Heart right ventricle (tissue), 16 donors: ENCODE measurements around the gene CELF4. TPM values are rescaled to one million over a fixed set of nuclear protein-coding genes. Genes with fewer than 3 reads are reported as not detected.

Experiments used
- ATAC-seq, 8 donors: fragments of 200-7000 bp; cut with Tn5 transposase; one replicate each; pipeline ENCODE4 v1.9.1; 2020; ENCODE audit warnings: mild to moderate bottlenecking in 8 of 8, moderate library complexity in 8 of 8, moderate number of reproducible peaks in 1 of 8
- DNase-seq, 2 donors: peaks; one replicate each; pipeline ENCODE4 v3.0.0-alpha.2; 2020
- H3K27ac ChIP-seq, 10 donors: fragments of 200-600 bp; sonication (generic) in 2 of 10; one replicate each; pipeline versions ENCODE4 v1.5.0 to v1.8.0; 2020 to 2022; ENCODE audit warnings: mild to moderate bottlenecking in 3 of 10
- H3K27me3 ChIP-seq, 7 donors: fragments of 200-600 bp; one replicate each; pipeline ENCODE4 v1.8.0; 2021 to 2022; ENCODE audit warnings: mild to moderate bottlenecking in 2 of 7
- H3K36me3 ChIP-seq, 9 donors: fragments of 200-600 bp; sonication (generic) in 1 of 9; one replicate each; pipeline versions ENCODE4 v1.5.0 to v1.8.0; 2020 to 2022; ENCODE audit warnings: mild to moderate bottlenecking in 2 of 9
- H3K4me1 ChIP-seq, 9 donors: fragments of 200-600 bp; sonication (generic) in 1 of 9; one replicate each; pipeline versions ENCODE4 v1.5.0 to v1.8.0; 2020 to 2022; ENCODE audit warnings: mild to moderate bottlenecking in 4 of 9
- H3K4me3 ChIP-seq, 10 donors: fragments of 200-600 bp; sonication (generic) in 2 of 10; one replicate each; pipeline versions ENCODE4 v1.5.0 to v1.8.0; 2020 to 2022; ENCODE audit warnings: mild to moderate bottlenecking in 7 of 10, moderate library complexity in 2 of 10
- H3K9me3 ChIP-seq, 11 donors: fragments of 200-600 bp in 10 of 11; sonication (generic) in 2 of 11; one replicate each; pipeline versions ENCODE4 v1.5.0 to v1.8.0; 2013 to 2022; ENCODE audit warnings: mild to moderate bottlenecking in 2 of 11, control low read depth in 1 of 11, moderate library complexity in 1 of 11
- WGBS, 2 donors: extraction: QIAGEN DNeasy Blood & Tissue Kit; methylation state at CpG; one replicate each; pipeline ENCODE4 v1.1.7; 2013; ENCODE audit warnings: inconsistent platforms in 1 of 2; 5-methylcytosine and 5-hydroxymethylcytosine counted together
- intact Hi-C, 10 donors: fragments of 100-400 bp; cut with DNase I; formaldehyde crosslinking; loops; one replicate each; pipeline versions ENCODE4 v1.11.1 to v1.14.2; 2022
- polyA plus RNA-seq, 2 donors: library from polyadenylated mRNA; stranded (reverse); fragments of 200-250 nt; gene quantifications; one replicate each; pipeline ENCODE4 v1.2.3, GENCODE V29; 2013
- total RNA-seq, 10 donors: library from RNA; stranded (reverse); fragmentation: NEBNext Ultra II Directional in 3 of 10; extraction: Animal tissue kit (Norgen Biotek cat#: 25700) in 3 of 10; gene quantifications; one replicate each; pipeline versions ENCODE4 v1.2.1 to v1.2.4, GENCODE V29; 2021 to 2023
- TF ChIP-seq, protein P1 (sequence below), 9 donors: fragments of 200-600 bp; sonication (generic) in 2 of 9; IDR thresholded peaks; one replicate each; pipeline versions ENCODE4 v1.5.0 to v1.8.0; 2021 to 2022; ENCODE audit warnings: antibody characterized with exemption in 9 of 9, mild to moderate bottlenecking in 5 of 9, moderate library complexity in 1 of 9
- donor health status: Arrhythmogenic right ventricular cardiomyopathy.
- donor health status: ischemic (EF 13 %, LVEDD 7.1; RV severe dilation, severe dysfunction).
- donor health status: healthy with polysubstance abuse.
- donor health status: DM: no; HTN: yes; CAD: no.
- donor health status: DM: no; HTN: no; CAD: no.
- donor health status: ischemic (EF 25% LVEDD 6.9; RV normal size, moderate dysfunction).
- donor health status: ischemic (EF 25% LVEDD 5.7; RV mildly dilated, moderate dysfunction).
- donor health status: healthy.
- donor health status: DM: yes; HTN: yes; CAD: no.
- donor health status: Ischemic cardiomyopathy.
- donor health status: ischemic (EF 35%, LVEDD 5.7; RV mildly dilated, moderate dysfunction).
- donor health status: nonischemic (EF 11% LVEDD 7.7; RV severe dilation, severe dysfunction).
- donor health status: DM: yes; HTN: yes; CAD: no.
- donor health status: PGD.
- donor health status: ischemic (EF 29% LVEDD 5.4; RV normal size, mild dysfunction).
- donor health status: nonischemic (EF 23%, LVEDD 6.1; RV moderate dilation, normal function).

Gene CELF4
- total and polyA plus RNA-seq, 12 donors = 0.07 to 1.2 (median 0.31) TPM; not detected in 1

DNA sequence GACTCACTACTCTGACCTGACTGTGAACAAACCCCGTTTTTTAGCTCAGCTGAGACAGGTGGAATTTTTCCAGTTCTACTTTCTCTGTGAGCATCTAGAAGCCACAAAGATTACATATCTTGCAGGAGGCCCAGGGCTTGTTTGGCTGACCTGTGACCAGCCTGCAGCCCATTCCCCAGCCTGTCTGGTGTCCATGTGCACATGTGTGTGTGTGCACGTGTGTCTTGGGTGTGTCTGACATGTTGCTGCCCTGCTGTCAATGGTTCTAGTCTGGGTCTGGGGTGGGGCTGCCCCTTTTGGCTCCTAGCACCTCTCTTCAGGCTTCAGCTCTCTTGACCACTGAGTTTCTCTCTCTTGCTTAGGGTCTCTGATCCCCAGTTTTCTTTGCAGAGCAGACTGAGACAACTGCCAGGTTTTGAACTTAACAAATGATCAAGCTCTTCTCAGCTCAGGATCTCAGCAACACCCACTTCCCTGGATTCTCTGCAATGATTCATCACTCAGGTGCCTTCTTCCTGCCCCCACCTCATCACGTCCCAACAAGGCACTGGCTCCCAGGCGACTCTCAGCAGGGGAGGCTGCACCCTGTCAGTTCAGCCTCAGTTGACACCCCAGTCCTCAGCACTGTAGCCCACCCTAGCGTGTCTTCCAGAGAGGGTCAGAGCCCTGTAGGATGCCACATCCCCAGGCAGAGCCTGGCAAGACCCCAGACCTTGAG lies 130.3 kb downstream of the CELF4 start:
- TF ChIP-seq, protein P1, sequence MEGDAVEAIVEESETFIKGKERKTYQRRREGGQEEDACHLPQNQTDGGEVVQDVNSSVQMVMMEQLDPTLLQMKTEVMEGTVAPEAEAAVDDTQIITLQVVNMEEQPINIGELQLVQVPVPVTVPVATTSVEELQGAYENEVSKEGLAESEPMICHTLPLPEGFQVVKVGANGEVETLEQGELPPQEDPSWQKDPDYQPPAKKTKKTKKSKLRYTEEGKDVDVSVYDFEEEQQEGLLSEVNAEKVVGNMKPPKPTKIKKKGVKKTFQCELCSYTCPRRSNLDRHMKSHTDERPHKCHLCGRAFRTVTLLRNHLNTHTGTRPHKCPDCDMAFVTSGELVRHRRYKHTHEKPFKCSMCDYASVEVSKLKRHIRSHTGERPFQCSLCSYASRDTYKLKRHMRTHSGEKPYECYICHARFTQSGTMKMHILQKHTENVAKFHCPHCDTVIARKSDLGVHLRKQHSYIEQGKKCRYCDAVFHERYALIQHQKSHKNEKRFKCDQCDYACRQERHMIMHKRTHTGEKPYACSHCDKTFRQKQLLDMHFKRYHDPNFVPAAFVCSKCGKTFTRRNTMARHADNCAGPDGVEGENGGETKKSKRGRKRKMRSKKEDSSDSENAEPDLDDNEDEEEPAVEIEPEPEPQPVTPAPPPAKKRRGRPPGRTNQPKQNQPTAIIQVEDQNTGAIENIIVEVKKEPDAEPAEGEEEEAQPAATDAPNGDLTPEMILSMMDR (IDR thresholded peaks at IDR 0.05) = no peak
- peaks cover 0 to 14% (median 0%) of the 10 kb centered on the region in 9 donors for H3K4me1 ChIP-seq
- H3K9me3 ChIP-seq = peaks cover 0 to 4% (median 0%) of the 10 kb centered on the region in 11 donors
- no peak for DNase-seq
- WGBS, 2 donors = 68 to 73% methylated on average over 5 of the region's 5 CpGs
- peak in 2 of 8 donors; percentile 12 to 38 for ATAC-seq
- H3K27ac ChIP-seq = no peak overlapping the region
- H3K27me3 ChIP-seq = peaks cover 0 to 4% (median 0%) of the 10 kb centered on the region in 7 donors
- no peaks in the 10 kb centered on the region for H3K36me3 ChIP-seq
- no peak overlapping the region for H3K4me3 ChIP-seq
- intact Hi-C loops = no loop called here

DNA sequence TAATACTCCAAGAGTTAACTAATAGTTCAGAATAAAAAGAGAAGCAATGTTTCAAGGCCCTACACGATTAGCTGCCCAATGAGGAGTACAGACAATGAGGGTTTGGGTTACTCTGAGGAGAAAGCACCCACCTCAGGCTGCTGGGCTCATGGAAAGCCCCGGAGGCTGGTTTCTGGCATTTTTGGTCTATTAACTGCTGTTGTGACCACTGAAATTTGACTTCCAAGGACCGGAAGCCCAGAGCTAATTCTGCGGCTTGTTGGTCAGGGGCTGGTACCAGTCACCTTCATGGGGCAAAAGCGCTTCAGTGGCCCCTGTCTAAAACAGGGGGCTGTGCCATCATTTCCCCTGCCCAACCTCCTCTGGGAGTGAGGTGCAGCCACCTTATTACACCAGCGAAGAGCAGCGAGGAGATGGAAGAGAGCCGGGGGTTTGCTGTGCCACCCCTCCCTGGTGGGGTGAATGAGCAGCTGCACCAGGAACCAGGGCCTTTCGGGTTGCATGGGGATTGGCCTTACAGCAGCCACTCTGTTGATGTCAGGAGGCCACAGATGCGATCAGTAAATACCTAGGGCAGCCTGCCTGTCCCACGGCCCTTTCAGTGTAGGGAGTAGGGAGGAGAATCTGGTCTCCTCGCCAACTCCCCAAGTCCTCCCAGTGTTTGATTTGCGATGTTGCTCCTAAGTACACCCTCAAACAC lies 131.3 kb downstream of the CELF4 start:
- DNase-seq (no peak), ATAC-seq (no peak)
- Histone ChIP-seq H3K27me3 (peaks cover 0 to 4% (median 0%) of the 10 kb centered on the region in 7 donors), H3K36me3 (no peaks in the 10 kb centered on the region), H3K27ac (no peak overlapping the region), H3K9me3 (peaks cover 0 to 4% (median 0%) of the 10 kb centered on the region in 11 donors), H3K4me3 (no peak overlapping the region), H3K4me1 (peaks cover 0 to 9% (median 0%) of the 10 kb centered on the region in 9 donors)
- 87 to 89% methylated on average over 13 of the region's 13 CpGs for WGBS, 2 donors
- intact Hi-C loops = loop anchor here in 1 of 10 donors (5.0 kb wide), 1 partner anchor 38 kb away; no protein-coding TSS in a partner anchor
- TF ChIP-seq, protein P1 (IDR thresholded peaks at IDR 0.05) = no peak

DNA sequence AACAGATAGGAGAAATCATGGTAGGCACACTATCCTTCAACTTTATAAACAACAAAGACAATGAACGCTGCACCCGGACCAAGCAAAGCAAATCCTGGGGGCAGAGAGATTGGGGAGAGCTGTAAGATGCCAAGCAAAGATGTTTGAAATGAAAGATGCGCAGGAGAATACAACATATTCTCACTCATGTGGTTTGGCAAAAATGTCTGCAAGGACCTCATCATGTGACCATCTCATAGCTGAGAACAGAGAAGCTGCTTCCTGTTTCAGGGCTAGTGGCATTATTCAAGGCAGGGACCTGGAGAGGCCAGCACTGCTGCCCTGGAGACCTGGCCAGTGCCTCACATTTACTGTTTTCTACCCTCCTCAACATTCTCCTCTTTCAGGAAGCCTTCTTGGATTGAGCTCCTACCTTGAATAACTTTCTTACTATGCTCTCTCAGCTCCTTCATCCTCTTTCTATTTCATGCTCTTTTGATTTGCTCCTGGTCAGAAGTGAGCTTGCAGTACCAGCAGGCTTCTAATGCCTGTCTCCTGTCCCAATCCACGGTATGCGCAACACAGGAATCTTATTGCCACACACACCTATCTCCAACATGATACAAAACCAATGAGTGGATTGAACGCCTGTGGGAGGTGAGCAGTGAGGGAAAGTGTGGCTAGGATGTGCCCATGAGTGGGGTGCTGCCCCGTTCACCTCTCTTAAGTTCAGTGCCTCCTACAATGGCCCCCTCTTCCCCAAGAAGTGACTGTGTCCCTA lies 133.0 kb downstream of the CELF4 start:
- TF ChIP-seq, protein P1 (IDR thresholded peaks at IDR 0.05) = no peak

More for the DNA sequence above, 133.0 kb downstream of the CELF4 start:
- DNase-seq (no peak), ATAC-seq (no peak)
- Histone ChIP-seq H3K4me3 (no peak overlapping the region), H3K36me3 (no peaks in the 10 kb centered on the region), H3K4me1 (peaks cover 0 to 9% (median 0%) of the 10 kb centered on the region in 9 donors), H3K9me3 (peaks cover 0 to under 1% (median 0%) of the 10 kb centered on the region in 11 donors), H3K27ac (no peak overlapping the region), H3K27me3 (peaks cover 0 to 4% (median 0%) of the 10 kb centered on the region in 7 donors)
- intact Hi-C loops = loop anchor here in 1 of 10 donors (5.0 kb wide), 1 partner anchor 40 kb away; no protein-coding TSS in a partner anchor
- 93 to 94% methylated on average over 7 of the region's 7 CpGs for WGBS, 2 donors
